Stimulated activated CD8-positive, alpha-beta memory T cell treated with anti-CD3 and anti-CD28 coated beads, Interleukin-15, amount 100 ng/mL, for 48 hours (primary cell): Measurements from ENCODE around the gene OTOP2.
"Not testable (repeated sequence)": the region's sequence is repeated elsewhere in the genome, so short reads cannot be mapped to it uniquely, and the experiment has no call there.

Experiments
- DNase-seq, 2 donors: peaks; one replicate each; pipeline ENCODE4 v3.0.0-alpha.2; 2020; ENCODE audit warnings: low read depth in 2 of 2

OTOP2 gene

GRCh38 chr17:74971069-74971841 lies 47.2 kb downstream of the OTOP2 start:
- no peak for DNase-seq

- DNase-seq = no peak
Measured at GRCh38 chr17:74971842-74972106, 47.7 kb downstream of the OTOP2 start.

DNA sequence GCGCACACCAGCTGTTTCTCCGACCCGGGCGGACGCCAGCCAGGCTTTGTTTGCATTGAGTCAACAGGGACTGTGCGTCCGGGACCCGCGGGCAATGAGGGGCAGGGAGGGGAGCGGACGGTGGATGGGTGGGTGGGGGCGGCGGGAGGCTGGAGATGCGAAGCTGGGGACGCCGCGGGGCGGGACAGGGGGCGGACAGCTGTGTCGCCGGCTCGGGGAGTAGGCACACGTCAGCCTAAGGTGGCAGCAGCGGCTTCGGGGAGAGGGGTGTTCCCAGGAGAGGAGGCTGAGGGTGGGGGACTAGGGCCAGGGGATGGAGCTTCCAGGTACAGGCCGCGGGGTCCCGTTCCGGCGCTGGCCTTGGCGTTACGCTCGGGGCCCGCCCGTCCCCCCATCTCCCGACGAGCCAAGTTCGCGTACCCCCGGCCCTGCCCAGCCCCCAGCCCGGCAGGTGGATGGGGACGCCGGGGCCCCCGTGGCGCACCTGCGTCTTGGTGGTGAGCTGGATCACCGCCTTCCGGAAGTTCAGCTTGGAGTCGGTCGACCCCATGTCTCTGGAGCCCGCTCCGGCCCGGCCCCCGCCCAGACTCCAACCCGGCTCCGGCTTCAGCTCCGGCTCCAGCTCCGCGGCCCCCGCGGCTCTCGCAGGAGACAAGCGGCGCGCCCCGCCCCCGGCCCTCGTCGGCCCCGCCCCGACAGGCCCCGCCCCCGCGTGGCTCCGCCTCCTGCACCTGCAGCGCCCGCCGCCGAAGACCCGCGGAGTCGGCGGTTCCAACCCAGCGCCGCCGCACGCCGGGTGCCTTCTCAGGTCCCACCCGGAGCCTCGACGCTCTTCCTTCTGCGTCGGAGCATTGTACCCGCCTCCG lies 48.3 kb downstream of the OTOP2 start, which contains the start of gene HID1:
Gene HID1 (minus strand): TSS at position 653 of the 866 bp plus-strand sequence. CDS start 103 bp downstream, at position 550.
- peak; percentile 56 to 69 for DNase-seq

DNA sequence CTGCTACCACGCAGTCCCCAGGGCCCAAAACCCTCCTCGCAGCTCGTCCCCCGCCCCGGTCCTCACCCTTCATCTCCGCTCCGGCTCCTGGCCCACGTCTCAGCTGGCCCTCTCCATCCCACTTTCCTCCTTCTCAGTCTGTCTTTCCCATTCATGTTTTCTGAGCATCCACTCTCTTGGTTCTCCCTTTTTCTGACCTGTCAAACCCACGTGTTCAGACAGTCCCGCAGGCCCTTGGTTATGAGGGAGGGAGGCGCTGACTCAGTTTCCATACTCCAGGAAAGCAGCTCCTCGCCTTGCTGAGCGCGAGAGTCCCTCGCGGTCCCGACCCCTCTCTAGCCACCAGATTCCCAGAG lies 48.9 kb downstream of the OTOP2 start:
- no peak for DNase-seq

DNA sequence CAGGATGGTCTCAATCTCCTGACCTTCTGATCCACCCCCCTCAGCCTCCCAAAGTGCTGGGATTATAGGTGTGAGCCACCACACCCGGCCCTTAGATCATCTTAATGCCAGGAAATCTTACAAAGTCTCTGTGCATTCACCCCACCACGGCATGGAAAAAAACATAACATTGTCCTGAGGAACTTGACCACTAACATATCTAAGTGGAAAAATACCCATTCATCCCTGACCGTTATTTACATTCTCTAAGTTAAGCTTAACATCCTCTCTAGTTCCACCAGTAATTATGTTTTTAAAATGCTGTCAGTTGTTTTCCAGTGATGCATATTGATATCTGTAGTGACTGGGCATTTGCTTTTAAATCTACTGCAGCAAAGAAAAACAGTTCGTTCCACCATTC lies 51.9 kb downstream of the OTOP2 start:
- DNase-seq = no peak

GRCh38 chr17:74977802-74978201 lies 53.7 kb downstream of the OTOP2 start:
- no peak for DNase-seq

GRCh38 chr17:74978240-74978639 lies 54.2 kb downstream of the OTOP2 start:
- DNase-seq = no peak

GRCh38 chr17:74979408-74980146 lies 55.5 kb downstream of the OTOP2 start:
- no peak for DNase-seq

DNA sequence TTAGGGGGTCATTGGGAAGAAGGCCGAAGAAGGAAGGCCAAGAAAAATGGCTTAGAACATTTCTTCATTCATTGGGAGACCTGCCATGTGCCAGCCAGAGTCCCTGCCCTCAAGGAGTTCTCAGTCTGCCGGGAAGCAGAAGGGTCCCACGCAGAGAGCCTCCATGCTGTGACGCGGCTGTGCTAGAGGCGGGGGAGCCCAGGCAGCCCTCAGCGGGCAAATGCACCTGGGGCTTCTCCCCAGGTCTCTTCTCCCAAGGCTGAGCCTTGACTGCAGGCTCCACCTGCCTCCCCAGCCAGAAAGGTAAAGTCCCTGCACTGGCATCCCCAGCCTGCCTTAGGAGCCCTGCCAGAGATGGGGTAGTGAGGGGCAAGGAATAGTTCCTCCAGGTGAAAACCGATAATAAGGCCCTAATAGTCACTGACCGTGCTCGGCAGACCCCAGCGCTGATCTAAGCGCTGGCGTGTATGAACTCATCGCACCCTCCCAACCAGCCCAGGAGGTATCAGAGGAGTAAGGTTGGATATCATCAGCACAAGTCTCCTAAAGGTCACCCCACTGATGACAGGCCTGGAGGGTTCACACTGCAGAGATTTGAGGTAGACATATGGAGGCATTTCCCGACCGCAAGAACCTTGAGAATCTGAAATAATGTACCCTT lies 57.4 kb downstream of the OTOP2 start:
- no peak for DNase-seq

DNA sequence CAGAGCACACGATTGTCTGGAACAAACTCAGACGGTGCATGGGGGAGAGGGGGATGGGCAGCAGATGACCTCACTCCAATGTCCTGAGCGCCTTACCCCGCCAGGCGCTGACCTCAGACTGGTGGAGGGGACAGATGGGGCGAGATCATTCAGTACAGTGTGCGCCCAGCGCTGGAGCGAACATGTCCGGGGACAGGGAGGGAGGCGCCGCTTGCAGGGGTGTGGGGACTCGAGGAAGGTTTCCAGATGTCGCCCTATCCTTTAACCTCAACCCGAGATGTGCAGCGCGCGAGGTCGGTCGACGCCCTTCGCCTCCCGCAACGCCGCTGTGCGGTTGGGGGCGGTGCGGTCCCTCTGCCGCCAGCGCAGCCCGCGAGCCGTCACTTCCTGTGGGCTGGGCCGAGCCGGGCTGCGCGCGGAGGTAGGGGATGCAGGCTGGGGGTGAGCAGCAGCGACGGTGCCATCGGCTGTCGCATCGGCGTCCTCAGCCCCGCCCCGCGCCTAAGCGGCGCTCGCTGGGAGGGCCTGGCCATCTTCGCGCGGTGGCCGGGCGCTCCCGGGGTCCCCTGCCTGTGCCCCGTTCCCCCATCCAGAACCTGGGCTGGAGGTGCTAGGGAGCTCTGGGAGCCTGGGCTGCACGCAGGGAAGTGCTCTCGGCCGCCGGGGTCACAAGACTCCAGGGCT lies 58.0 kb downstream of the OTOP2 start:
- peak; percentile 61 to 69 for DNase-seq

- DNase-seq = not testable (repeated sequence)
Measured at GRCh38 chr17:74982663-74983313, 58.7 kb downstream of the OTOP2 start.
